Nephron (organoid): Measurements from ENCODE around the gene PTPN11.

Experiments
- H3K27ac Mint-ChIP-seq, 3 experiments: 2 replicates each; pipeline ENCODE4 v1.8.0; 2020; ENCODE audit warnings: mixed read lengths in 3 of 3, mild to moderate bottlenecking in 2 of 3, moderate library complexity in 1 of 3
- H3K27me3 Mint-ChIP-seq: 2 replicates; pipeline ENCODE4 v1.8.0; 2021; ENCODE audit warnings: low read depth, mild to moderate bottlenecking, moderate library complexity, mixed read lengths
- H3K36me3 Mint-ChIP-seq: 2 replicates; pipeline ENCODE4 v1.8.0; 2020; ENCODE audit warnings: low read depth, mixed read lengths
- H3K4me1 Mint-ChIP-seq: 2 replicates; pipeline ENCODE4 v1.8.0; 2020; ENCODE audit warnings: mixed read lengths
- H3K4me3 Mint-ChIP-seq, 3 experiments: 2 replicates each; pipeline ENCODE4 v1.8.0; 2020; ENCODE audit warnings: mild to moderate bottlenecking in 3 of 3, mixed read lengths in 3 of 3, moderate library complexity in 2 of 3
- H3K9me3 Mint-ChIP-seq: 2 replicates; pipeline ENCODE4 v1.8.0; 2020; ENCODE audit warnings: mixed read lengths
- TF ChIP-seq, protein P1 (sequence below), 3 experiments: fragments of 200-600 bp; sonication (generic); IDR thresholded peaks; one replicate each; pipeline ENCODE4 v1.5.0; 2021; ENCODE audit warnings: antibody characterized with exemption in 3 of 3; ENCODE audit not compliant: unreplicated experiment in 3 of 3

The PTPN11 gene

DNA sequence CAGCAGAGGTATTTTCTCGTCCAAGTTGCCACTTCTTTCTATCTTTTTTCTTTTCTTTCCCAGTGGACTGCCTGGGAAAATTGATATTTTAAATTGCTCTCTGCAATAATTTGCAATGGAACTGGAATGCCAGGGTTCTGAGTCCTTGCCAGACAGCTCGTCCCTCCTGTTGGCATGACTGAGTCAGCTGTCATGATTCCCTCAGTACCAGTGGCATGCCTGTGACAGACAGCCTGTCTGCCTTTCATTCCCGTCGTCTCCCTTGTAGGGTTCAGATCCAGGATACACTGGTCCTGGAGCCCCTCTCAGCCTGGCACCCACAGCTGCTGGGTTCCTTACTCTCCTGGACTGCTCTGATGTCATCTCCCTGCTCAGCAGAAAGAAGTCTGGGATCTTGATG lies 84.8 kb downstream of the PTPN11 start:
- no peaks in the 10 kb centered on the region for H3K4me1 Mint-ChIP-seq
- H3K9me3 Mint-ChIP-seq, result no peaks in the 10 kb centered on the region
- H3K4me3 Mint-ChIP-seq, result no peak overlapping the region
- TF ChIP-seq, protein P1, sequence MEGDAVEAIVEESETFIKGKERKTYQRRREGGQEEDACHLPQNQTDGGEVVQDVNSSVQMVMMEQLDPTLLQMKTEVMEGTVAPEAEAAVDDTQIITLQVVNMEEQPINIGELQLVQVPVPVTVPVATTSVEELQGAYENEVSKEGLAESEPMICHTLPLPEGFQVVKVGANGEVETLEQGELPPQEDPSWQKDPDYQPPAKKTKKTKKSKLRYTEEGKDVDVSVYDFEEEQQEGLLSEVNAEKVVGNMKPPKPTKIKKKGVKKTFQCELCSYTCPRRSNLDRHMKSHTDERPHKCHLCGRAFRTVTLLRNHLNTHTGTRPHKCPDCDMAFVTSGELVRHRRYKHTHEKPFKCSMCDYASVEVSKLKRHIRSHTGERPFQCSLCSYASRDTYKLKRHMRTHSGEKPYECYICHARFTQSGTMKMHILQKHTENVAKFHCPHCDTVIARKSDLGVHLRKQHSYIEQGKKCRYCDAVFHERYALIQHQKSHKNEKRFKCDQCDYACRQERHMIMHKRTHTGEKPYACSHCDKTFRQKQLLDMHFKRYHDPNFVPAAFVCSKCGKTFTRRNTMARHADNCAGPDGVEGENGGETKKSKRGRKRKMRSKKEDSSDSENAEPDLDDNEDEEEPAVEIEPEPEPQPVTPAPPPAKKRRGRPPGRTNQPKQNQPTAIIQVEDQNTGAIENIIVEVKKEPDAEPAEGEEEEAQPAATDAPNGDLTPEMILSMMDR (IDR thresholded peaks at IDR 0.05; ENCODE audit: unreplicated experiment in 3 of 3), result no peak
- peaks cover 71% of the 10 kb centered on the region for H3K36me3 Mint-ChIP-seq
- H3K27me3 Mint-ChIP-seq, result no peaks in the 10 kb centered on the region
- no peak overlapping the region for H3K27ac Mint-ChIP-seq

DNA sequence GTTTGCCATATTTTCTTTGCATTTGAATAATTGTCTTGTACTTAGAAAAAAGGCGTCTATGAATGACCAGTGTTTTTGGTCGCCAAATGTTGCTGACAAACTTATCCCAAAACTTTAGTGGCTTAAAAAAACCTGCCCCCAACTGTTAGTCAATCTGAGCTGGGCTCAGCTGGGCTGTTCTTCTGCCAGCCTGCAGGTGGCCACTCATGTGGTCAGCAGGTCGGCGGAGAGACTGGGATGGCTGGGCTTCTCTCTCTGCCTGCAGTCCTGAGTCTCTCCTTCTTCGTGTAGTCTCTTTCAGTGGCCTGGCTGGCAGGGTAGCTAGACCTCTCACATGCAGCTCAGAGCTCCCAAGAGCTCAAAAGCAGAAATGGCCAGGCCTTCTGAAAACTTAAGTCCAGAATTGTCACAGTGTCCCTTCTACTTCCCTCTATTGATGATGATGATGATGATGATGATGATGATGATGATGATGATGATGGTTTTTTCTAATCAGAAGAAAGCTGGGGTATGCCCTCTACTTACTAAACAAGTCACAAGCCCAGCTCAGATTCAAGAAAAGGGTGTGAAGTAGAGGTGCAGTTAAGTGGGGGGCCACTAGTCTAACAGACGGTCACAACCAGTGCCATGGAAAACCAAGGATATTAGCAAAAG lies 87.9 kb downstream of the PTPN11 start:
- no peak overlapping the region for H3K27ac Mint-ChIP-seq
- H3K4me3 Mint-ChIP-seq, result no peak overlapping the region
- peaks cover 73% of the 10 kb centered on the region for H3K36me3 Mint-ChIP-seq
- H3K4me1 Mint-ChIP-seq, result no peaks in the 10 kb centered on the region
- no peaks in the 10 kb centered on the region for H3K27me3 Mint-ChIP-seq
- no peaks in the 10 kb centered on the region for H3K9me3 Mint-ChIP-seq
- TF ChIP-seq, protein P1 (IDR thresholded peaks at IDR 0.05; ENCODE audit: unreplicated experiment in 3 of 3), result no peak

DNA sequence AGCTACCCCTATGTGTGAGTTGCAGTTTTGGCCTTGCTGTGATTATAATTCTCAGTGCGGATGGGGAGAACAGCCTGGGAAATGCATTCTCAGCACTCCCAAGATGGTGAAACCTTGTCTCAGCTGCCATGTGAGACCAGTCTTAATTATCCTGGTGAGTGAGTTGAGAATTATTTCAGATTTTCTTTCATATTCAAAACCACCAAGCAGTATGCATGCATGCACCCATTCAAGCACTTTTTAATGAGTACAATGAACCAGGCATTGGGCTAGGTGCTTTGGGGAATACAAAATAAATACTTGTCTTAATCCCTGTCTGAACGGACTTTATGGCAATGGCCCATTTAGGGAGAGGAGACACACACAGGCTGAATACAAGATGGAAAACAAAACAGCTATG lies 94.7 kb downstream of the PTPN11 start:
- no peaks in the 10 kb centered on the region for H3K4me1 Mint-ChIP-seq
- H3K36me3 Mint-ChIP-seq, result peaks cover 14% of the 10 kb centered on the region
- no peak overlapping the region for H3K27ac Mint-ChIP-seq
- H3K9me3 Mint-ChIP-seq, result no peaks in the 10 kb centered on the region
- TF ChIP-seq, protein P1 (IDR thresholded peaks at IDR 0.05; ENCODE audit: unreplicated experiment in 3 of 3), result no peak
- no peak overlapping the region for H3K4me3 Mint-ChIP-seq
- peaks cover 6% of the 10 kb centered on the region for H3K27me3 Mint-ChIP-seq

DNA sequence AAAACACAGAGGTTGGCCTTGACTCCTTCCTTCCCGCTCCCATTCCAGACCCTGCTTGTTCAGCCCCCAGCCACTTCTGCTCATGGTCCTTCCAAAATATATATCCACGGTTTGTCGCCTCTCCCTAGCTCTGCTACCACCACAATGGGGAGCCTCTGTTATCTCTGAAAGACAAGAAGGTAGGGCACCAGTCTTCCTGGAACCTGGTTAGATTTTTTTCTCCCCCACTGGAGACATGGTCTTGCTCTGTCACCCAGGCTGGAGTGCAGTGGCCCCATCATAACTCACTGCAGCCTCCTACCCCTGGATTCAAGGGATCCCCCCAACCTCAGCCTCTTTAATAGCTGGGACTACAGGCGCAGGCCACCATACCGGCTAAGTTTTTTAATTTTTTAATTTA lies 95.7 kb downstream of the PTPN11 start:
- TF ChIP-seq, protein P1 (IDR thresholded peaks at IDR 0.05; ENCODE audit: unreplicated experiment in 3 of 3), result no peak
- Mint-ChIP-seq H3K4me3 (no peak overlapping the region), H3K4me1 (no peaks in the 10 kb centered on the region), H3K36me3 (peaks cover 14% of the 10 kb centered on the region), H3K27me3 (peaks cover 6% of the 10 kb centered on the region), H3K9me3 (no peaks in the 10 kb centered on the region), H3K27ac (no peak overlapping the region)

DNA sequence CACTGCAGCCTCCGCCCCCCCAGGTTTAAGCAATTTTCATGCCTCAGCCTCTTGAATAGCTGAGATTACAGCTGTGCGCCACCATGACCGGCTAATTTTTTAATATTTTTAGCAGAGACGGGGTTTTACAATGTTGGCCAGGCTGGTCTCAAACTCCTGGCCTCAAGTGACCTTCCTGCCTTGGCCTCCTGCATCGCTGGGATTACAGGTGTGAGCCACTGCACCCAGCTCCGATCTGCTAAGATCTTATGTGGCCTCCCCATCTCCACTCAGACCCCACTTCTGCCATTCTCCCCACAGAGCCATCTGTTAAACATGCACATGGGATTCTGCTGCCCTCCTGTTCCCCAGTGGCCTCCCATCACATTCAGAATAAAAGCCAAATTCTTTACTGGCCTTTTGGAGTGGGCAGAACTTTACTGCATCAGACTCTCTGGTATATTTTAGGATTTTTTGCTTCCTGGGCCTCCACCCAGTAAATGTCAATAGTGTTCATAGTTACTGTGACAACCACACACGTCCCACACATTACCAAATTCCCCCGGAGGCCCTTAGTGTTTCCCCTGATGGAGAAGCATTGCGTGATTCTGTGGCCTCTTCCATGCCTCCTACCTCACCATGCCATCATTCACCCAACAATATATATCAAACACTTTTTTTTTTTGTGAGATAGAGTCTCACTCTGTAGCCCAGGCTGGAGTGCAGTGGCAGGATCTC lies 96.3 kb downstream of the PTPN11 start:
- H3K27ac Mint-ChIP-seq, result no peak overlapping the region
- H3K4me1 Mint-ChIP-seq, result no peaks in the 10 kb centered on the region
- TF ChIP-seq, protein P1 (IDR thresholded peaks at IDR 0.05; ENCODE audit: unreplicated experiment in 3 of 3), result no peak
- H3K36me3 Mint-ChIP-seq, result peaks cover 13% of the 10 kb centered on the region
- no peak overlapping the region for H3K4me3 Mint-ChIP-seq
- peaks cover 6% of the 10 kb centered on the region for H3K27me3 Mint-ChIP-seq
- no peaks in the 10 kb centered on the region for H3K9me3 Mint-ChIP-seq

DNA sequence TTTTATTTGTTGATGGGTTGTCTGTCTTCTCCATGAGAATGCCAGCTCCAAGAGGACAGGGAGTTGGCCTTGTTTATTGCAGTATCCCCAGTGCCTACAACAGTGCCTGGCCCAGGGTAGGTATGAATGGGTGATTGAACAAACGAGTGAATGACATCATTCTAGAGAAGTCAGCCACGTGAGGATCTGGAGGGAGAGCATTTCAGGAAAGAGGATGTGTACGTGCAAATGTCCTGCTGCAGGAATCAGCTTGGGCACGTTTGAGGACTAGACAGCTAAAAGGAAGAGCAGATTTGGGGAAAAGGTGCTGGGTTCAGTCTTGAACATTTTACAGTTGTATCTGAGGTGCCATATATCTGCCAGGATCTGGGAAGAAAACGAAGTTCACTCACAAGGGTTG lies 97.1 kb downstream of the PTPN11 start:
- no peaks in the 10 kb centered on the region for H3K9me3 Mint-ChIP-seq
- H3K4me3 Mint-ChIP-seq, result no peak overlapping the region
- peaks cover 11% of the 10 kb centered on the region for H3K36me3 Mint-ChIP-seq
- TF ChIP-seq, protein P1 (IDR thresholded peaks at IDR 0.05; ENCODE audit: unreplicated experiment in 3 of 3), result no peak
- peaks cover 6% of the 10 kb centered on the region for H3K27me3 Mint-ChIP-seq
- H3K4me1 Mint-ChIP-seq, result no peaks in the 10 kb centered on the region
- no peak overlapping the region for H3K27ac Mint-ChIP-seq
